GM19395 (cell line): ENCODE data around the gene PCSK7.
"Not testable (repeated sequence)": the region's sequence is repeated elsewhere in the genome, so short reads cannot be mapped to it uniquely, and the experiment has no call there.

Source experiments
- ATAC-seq: cut with Tn5 transposase; IDR thresholded peaks from one replicate; pipeline ENCODE4 v1.9.1; 2021; ENCODE audit warnings: mild to moderate bottlenecking, moderate library complexity; ENCODE audit not compliant: unreplicated experiment

The PCSK7 gene

GRCh38 chr11:117218133-117218915, 13.5 kb downstream of the PCSK7 start:
- no peak for ATAC-seq

- no peak for ATAC-seq
These were observed 14.5 kb downstream of the PCSK7 start for GRCh38 chr11:117217141-117218084.

- ATAC-seq: no peak
These were observed 17.3 kb downstream of the PCSK7 start for GRCh38 chr11:117214404-117215110.

- ATAC-seq: no peak
These were observed 19.0 kb downstream of the PCSK7 start for GRCh38 chr11:117212697-117213355.

GRCh38 chr11:117210620-117211019, 21.3 kb downstream of the PCSK7 start:
- ATAC-seq: no peak

- ATAC-seq: not testable (repeated sequence)
These were observed 22.3 kb downstream of the PCSK7 start for GRCh38 chr11:117209351-117210125.

- not testable (repeated sequence) for ATAC-seq
These were observed 23.2 kb downstream of the PCSK7 start for GRCh38 chr11:117208710-117209109.

GRCh38 chr11:117207481-117207880, 24.4 kb downstream of the PCSK7 start:
- ATAC-seq: not testable (repeated sequence)

- not testable (repeated sequence) for ATAC-seq
These were observed 25.0 kb downstream of the PCSK7 start for GRCh38 chr11:117206859-117207258.

GRCh38 chr11:117206111-117206510, 25.8 kb downstream of the PCSK7 start:
- ATAC-seq: not testable (repeated sequence)

GRCh38 chr11:117205211-117205818, 26.6 kb downstream of the PCSK7 start:
- no peak for ATAC-seq

- ATAC-seq: no peak
These were observed 27.4 kb downstream of the PCSK7 start for GRCh38 chr11:117204283-117205080.

- no peak for ATAC-seq
These were observed 28.8 kb downstream of the PCSK7 start for GRCh38 chr11:117203069-117203407.

- ATAC-seq: no peak
These were observed 29.3 kb downstream of the PCSK7 start for GRCh38 chr11:117202386-117203068.

- ATAC-seq: no peak
These were observed 30.1 kb downstream of the PCSK7 start for GRCh38 chr11:117201658-117202305.

- ATAC-seq: no peak
These were observed 30.8 kb downstream of the PCSK7 start for GRCh38 chr11:117200813-117201657.
